Body of pancreas (tissue), 4 donors: ENCODE measurements around the gene UGT1A6.

Experiments
- POLR2A ChIP-seq, 3 donors: fragments of 450-650 bp; IDR thresholded peaks; one replicate each; pipeline ENCODE4 v1.6.1; 2016; ENCODE audit warnings: antibody characterized with exemption in 3 of 3, mild to moderate bottlenecking in 2 of 3
- TF ChIP-seq, protein P1 (sequence below), 7 experiments: fragments of 450-650 bp in 4 of 7; fragments of 200-600 bp in 3 of 7; sonication (generic) in 3 of 7; IDR thresholded peaks; one replicate each; pipeline ENCODE4 v1.5.1; 2016 to 2019; ENCODE audit warnings: antibody characterized with exemption in 7 of 7

DNA sequence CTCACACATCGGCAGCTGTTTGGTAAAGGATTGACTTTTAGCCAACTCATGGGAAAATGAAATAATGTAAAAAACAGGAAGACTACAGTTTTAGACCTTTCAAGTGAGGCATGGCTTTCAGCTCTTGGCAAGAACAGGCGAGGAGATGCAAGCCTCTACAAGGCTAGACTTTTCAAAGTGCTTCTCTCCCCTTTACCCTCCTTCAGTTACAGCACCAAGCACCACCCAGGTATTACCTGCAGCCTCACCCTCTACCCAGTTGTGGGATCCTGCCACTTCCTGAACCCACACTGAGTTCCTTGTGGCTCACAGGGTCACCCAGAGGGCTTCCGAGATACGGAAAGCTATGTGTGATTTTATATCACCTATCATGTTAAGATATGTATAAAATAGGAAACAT, 41.7 kb upstream of the UGT1A6 start:
- TF ChIP-seq, protein P1, sequence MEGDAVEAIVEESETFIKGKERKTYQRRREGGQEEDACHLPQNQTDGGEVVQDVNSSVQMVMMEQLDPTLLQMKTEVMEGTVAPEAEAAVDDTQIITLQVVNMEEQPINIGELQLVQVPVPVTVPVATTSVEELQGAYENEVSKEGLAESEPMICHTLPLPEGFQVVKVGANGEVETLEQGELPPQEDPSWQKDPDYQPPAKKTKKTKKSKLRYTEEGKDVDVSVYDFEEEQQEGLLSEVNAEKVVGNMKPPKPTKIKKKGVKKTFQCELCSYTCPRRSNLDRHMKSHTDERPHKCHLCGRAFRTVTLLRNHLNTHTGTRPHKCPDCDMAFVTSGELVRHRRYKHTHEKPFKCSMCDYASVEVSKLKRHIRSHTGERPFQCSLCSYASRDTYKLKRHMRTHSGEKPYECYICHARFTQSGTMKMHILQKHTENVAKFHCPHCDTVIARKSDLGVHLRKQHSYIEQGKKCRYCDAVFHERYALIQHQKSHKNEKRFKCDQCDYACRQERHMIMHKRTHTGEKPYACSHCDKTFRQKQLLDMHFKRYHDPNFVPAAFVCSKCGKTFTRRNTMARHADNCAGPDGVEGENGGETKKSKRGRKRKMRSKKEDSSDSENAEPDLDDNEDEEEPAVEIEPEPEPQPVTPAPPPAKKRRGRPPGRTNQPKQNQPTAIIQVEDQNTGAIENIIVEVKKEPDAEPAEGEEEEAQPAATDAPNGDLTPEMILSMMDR (IDR thresholded peaks at IDR 0.05): no peak
- TF ChIP-seq POLR2A (IDR thresholded peaks at IDR 0.05): no peak
